Renal pelvis (tissue), 12 donors: ENCODE measurements around the gene ARHGEF1. TPM values are rescaled to one million over a fixed set of nuclear protein-coding genes. Genes with fewer than 3 reads are reported as not detected.

Source experiments
- DNase-seq: peaks from one replicate; pipeline ENCODE4 v3.0.0-alpha.2; 2013
- long read RNA-seq, 16 experiments: transcript quantifications; one replicate each; lab custom pipeline, GENCODE V29; 2026
- polyA plus RNA-seq, 3 donors: library from polyadenylated mRNA; unstranded; fragments of 120-200 nt; gene quantifications; one replicate each; pipeline ENCODE4 v1.2.1, GENCODE V29; 2013; ENCODE audit not compliant: insufficient read length in 3 of 3

Gene ARHGEF1
- polyA plus RNA-seq: 10 to 100 TPM; 51.4 to 61.0 (median 54.1) TPM
- long read RNA-seq, donor 1, partial matches to known transcripts: 0 of 3 reads
- long read RNA-seq, donor 1, other reads (novel, unspliced or antisense): 0 of 3 reads
- long read RNA-seq, donor 2, partial matches to known transcripts: 0 of 2 reads
- long read RNA-seq, donor 2, other reads (novel, unspliced or antisense): 0 of 2 reads
- long read RNA-seq, donor 3, partial matches to known transcripts: 5 of 11 reads
- long read RNA-seq, donor 3, other reads (novel, unspliced or antisense): 0 of 11 reads
- long read RNA-seq, donor 4, partial matches to known transcripts: 322 of 365 reads
- long read RNA-seq, donor 4, other reads (novel, unspliced or antisense): 39 of 365 reads
- long read RNA-seq, donor 5, partial matches to known transcripts: 0 of 1 reads
- long read RNA-seq, donor 5, other reads (novel, unspliced or antisense): 0 of 1 reads
- long read RNA-seq, donor 6, partial matches to known transcripts: 0 of 3 reads
- long read RNA-seq, donor 6, other reads (novel, unspliced or antisense): 0 of 3 reads
- long read RNA-seq, donor 7, partial matches to known transcripts: 0 of 4 reads
- long read RNA-seq, donor 7, other reads (novel, unspliced or antisense): 0 of 4 reads
- long read RNA-seq, donor 8, partial matches to known transcripts: 0 of 4 reads
- long read RNA-seq, donor 8, other reads (novel, unspliced or antisense): 0 of 4 reads
- long read RNA-seq, donor 9, transcript ARHGEF1-203 (29 exons, 3,243 nt): major isoform, 5 of 6 reads
- long read RNA-seq, donor 9, partial matches to known transcripts: 0 of 6 reads
- long read RNA-seq, donor 9, other reads (novel, unspliced or antisense): 0 of 6 reads
- long read RNA-seq, donor 10, partial matches to known transcripts: 10 of 12 reads
- long read RNA-seq, donor 10, other reads (novel, unspliced or antisense): 0 of 12 reads
- long read RNA-seq, donor 11, partial matches to known transcripts: 0 of 6 reads
- long read RNA-seq, donor 11, other reads (novel, unspliced or antisense): 0 of 6 reads
- long read RNA-seq, donor 12, partial matches to known transcripts: 0 of 5 reads
- long read RNA-seq, donor 12, other reads (novel, unspliced or antisense): 0 of 5 reads
- long read RNA-seq, donor 13, partial matches to known transcripts: 74 of 177 reads
- long read RNA-seq, donor 13, other reads (novel, unspliced or antisense): 103 of 177 reads
- long read RNA-seq, donor 14: 0 reads
- long read RNA-seq, donor 15, partial matches to known transcripts: 6 of 12 reads
- long read RNA-seq, donor 15, other reads (novel, unspliced or antisense): 0 of 12 reads
- long read RNA-seq, donor 16, partial matches to known transcripts: 6 of 11 reads
- long read RNA-seq, donor 16, other reads (novel, unspliced or antisense): 0 of 11 reads

DNA sequence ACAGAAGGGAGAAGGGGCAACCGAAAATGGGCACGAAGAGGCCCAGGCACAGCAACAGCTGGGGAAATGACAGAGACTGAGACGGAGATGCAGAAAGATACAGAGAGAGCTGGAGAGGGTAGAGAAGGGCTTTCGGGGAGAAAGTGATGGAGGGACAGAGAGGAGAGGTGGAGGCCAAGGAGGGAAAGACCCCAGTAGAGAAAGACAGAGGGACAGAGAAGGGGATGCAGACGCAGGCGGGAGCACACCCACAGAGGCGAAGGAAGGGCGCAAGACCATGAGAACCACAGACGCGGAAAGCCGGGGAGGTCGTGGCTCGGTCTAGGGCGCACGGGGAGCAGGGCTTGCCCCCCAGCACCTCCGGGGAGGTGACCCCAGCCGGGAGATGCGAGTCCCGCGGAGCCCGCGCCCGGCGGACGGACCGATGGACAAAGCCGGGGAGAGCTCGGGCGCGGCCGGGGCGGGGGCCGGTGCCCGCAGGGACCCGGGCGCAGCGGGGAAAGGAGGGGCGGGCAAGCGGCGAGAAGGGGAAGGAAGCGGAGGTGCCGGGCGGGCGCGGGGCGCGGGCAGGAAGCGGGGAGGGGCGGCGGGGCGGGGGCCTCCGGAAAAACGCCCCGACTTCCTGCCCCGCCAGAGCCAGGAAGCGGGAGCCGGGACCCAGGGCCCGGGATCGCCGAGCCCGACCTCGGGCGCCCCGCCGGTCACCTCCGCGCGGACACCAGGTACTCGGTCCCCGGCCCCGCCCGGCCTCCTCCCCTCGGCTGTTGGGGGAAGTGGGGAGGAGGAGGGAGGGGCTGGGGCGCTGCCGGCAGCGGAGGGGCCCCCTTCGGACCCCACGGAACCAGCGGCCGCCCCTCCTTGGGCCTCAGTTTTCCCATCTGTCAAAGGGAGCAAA lies at the start of gene ARHGEF1:
Gene ARHGEF1 (plus strand): TSS at position 617 of the 895 bp plus-strand sequence. CDS start 4,899 bp downstream, outside the sequence.
- DNase-seq: no peak

GRCh38 chr19:41837981-41838708 lies 44.8 kb upstream of the ARHGEF1 start:
- DNase-seq: no peak

DNA sequence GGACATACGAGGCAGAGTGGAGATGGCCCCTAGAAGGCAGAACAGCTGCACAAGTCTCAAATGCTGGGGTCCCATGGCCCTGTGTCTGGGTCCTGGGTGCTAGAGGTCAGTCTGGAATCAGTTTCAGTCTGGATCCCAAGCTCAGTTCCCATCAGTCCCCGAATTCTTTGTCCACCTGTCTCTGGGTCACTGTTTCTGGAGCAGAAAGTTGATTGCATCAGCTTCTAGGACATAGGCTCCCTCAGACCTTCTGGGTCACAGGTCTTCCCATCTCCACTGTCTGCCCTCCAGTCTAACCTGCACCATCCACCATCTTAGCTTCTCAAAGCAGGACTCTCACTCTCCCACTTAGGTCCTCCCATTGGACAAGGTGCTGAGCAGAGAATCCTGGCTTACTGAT lies 43.8 kb upstream of the ARHGEF1 start:
- DNase-seq: no peak

DNA sequence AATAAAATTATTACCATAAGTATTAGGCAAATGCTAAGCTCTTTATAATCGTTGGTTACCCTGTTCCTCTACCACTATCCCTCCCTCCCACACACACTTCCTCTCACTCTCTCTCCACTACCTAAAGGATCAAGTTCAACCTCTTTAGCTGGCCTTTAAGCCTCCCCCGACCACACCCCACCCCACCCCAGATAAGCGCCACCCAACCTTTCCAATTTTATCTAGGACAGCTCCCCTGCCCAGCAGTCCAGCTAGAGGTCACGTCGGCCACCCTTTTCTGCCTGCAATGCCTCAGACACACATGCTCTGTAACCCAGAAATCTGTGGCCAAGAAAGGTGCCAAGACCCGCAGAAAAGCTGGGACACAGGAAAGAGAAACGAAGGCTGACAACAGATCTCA lies 39.6 kb upstream of the ARHGEF1 start:
- no peak for DNase-seq

- DNase-seq: no peak
These were observed 38.4 kb upstream of the ARHGEF1 start, which contains the start of gene LYPD4 for GRCh38 chr19:41844601-41845000. Gene LYPD4, minus strand, starts transcription at chr19:41844683. Its CDS starts 5,398 bp downstream, at chr19:41839285.

DNA sequence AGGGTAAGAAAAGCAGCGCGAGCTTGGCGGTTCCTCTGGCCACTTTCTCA lies 38.2 kb upstream of the ARHGEF1 start, which contains the start of gene DMRTC2:
Gene DMRTC2 (plus strand): TSS at position 42 of the 50 bp plus-strand sequence. CDS start 2,387 bp downstream, outside the sequence.
- no peak for DNase-seq

GRCh38 chr19:41845051-41845590 lies 37.9 kb upstream of the ARHGEF1 start:
- DNase-seq: no peak

DNA sequence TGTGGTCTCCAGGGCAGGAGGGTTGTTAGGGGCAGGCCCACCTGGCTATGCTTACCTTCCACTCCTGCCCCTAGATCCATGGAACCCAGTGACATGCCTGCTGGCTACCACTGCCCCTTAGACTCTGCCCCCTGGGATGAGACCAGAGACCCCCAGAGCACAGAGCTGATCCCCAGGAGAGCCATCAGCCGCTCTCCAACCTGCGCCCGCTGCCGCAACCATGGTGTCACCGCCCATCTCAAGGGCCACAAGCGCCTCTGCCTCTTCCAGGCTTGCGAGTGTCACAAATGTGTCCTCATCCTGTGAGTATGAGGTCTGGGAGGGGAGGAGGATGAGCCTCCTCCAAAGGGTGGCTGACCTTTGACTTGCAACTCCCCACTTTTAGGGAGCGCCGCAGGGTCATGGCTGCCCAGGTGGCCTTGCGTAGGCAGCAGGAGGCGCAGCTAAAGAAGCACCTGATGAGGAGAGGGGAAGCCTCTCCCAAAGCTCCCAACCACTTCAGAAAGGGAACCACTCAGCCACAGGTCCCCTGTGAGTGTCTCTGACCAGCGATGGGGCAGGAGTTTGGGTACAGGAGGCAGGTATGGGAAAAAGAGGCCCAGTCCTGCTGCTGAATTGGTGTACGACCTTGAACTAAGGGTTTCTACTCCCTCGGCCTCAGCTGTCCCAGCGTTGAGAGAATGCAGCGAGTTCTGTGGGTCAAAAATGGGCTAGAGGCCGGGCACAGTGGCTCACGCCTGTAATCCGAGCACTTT lies 35.5 kb upstream of the ARHGEF1 start:
- DNase-seq: no peak

DNA sequence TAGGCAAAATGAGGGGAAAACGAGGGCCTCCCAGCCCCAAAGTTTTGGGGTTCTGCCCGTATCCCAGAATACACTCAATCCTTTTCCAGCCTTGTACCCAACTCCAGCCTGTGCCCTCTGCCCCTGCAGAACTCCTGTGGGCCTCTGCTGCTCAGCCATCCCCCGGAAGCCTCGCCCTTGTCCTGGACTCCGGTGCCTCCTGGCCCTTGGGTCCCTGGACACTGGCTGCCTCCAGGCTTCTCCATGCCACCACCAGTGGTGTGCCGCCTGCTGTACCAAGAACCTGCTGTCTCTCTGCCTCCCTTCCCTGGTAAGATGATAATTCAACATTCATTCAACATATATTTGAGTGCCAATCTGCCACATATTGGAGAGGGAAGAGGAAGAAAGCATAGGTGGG lies 34.3 kb upstream of the ARHGEF1 start:
- DNase-seq: no peak

DNA sequence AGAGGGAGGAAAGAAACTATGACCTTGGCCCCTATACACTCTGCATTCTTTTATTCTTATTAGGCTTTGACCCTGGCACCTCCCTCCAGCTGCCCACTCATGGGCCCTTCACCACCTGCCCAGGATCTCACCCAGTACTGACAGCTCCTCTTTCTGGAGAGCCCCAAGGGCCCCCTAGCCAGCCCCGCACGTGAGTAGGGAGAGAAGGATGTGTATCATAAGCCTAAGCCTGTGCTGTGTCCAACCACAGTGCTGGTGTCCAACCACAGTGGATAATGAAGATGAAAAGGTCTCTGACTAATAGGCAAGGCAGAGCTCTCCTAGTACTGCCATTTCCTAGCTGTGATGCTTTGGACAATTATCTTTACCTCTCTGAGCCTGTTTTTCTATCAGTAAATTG lies 33.9 kb upstream of the ARHGEF1 start:
- no peak for DNase-seq

GRCh38 chr19:41850381-41850780 lies 32.6 kb upstream of the ARHGEF1 start:
- no peak for DNase-seq

- DNase-seq: no peak
These were observed 31.5 kb upstream of the ARHGEF1 start for GRCh38 chr19:41851456-41851855.

GRCh38 chr19:41853344-41853743 lies 29.6 kb upstream of the ARHGEF1 start:
- no peak for DNase-seq

DNA sequence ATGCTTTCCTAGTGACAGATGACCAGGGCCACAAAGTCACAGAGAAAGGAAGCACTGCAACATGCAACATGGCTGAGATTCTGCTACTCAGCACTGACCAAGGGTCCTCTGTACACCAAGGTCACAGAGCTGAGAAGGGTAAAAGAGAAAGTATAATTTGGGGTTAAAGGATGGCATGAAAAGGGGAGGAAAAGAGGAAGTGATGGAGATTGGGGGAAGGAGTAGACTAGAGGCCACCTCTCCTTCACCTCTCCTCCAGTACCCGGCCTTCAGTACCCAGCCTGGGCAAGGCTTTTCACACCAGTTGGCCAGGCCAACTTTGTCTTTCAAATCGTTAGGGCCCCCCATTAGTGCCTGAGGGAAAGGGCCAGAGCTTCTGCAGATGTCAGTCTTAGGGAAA lies 29.2 kb upstream of the ARHGEF1 start:
- no peak for DNase-seq

DNA sequence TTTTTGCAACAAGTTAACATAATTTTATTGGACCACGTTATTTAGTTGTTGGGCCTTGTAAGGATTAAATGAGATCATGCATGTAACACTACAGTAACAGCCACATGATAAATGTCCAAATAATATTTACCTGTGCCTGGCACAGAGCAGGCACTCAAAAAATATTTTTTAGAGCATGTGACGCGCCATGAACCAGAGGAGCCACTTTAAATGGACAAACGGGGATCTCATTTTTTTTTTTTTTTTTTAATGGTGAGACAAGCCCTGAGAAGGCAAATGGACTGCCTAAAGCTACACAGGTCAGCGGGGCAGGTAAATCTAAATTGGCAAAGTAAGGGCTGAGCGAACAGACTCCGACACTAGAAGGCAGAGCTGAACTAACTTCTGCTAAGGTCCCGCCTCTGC lies 23.8 kb upstream of the ARHGEF1 start:
- no peak for DNase-seq

GRCh38 chr19:41859618-41860418 lies 23.2 kb upstream of the ARHGEF1 start, which contains the start of gene RPS19:
Gene RPS19, plus strand, starts transcription at chr19:41860255. Its CDS starts 520 bp downstream, at chr19:41860775.
- peak; percentile 99 for DNase-seq

GRCh38 chr19:41860419-41861115 lies 22.4 kb upstream of the ARHGEF1 start:
- DNase-seq: no peak
